ENCODE data around the gene DRICH1. TPM values are rescaled to one million over a fixed set of nuclear protein-coding genes. Genes with fewer than 3 reads are reported as not detected.

DRICH1 gene
- total and polyA plus RNA-seq, 11 donors, result 0.11 to 0.45 (median 0.32) TPM; not detected in 8

GRCh38 chr22:23566705-23567475, 65.2 kb downstream of the DRICH1 start:
- TF ChIP-seq POLR2A (IDR thresholded peaks at IDR 0.05), result no peak
- no peak for TF ChIP-seq CTCF (IDR thresholded peaks at IDR 0.05)
- DNase-seq (no peak), ATAC-seq (no peak)
- H3K27me3 ChIP-seq, result peaks cover 10 to 43% (median 19%) of the 10 kb centered on the region in 9 donors
- WGBS, 4 donors, result 63 to 86% (median 73%) methylated on average over 16 to 37 of the region's 37 CpGs
- no peaks in the 10 kb centered on the region for H3K36me3 ChIP-seq
- no peaks in the 10 kb centered on the region for H3K9me3 ChIP-seq
- H3K27ac ChIP-seq, result no peak overlapping the region
- intact Hi-C loops (cut with DNase I), result no loop called here
- H3K4me1 ChIP-seq, result peaks cover 0 to 17% (median 8%) of the 10 kb centered on the region in 12 donors
- H3K4me3 ChIP-seq, result peak overlapping the region in 10 of 12 donors; percentile 18 to 54 (median 46)

- Histone ChIP-seq H3K36me3 (no peaks in the 10 kb centered on the region), H3K27me3 (peaks cover 10 to 43% (median 19%) of the 10 kb centered on the region in 9 donors), H3K27ac (no peak overlapping the region), H3K9me3 (no peaks in the 10 kb centered on the region), H3K4me3 (peak overlapping the region in 11 of 12 donors; percentile 6 to 54 (median 45)), H3K4me1 (peaks cover 0 to 17% (median 8%) of the 10 kb centered on the region in 12 donors)
- intact Hi-C loops (cut with DNase I), result no loop called here
- DNase-seq (no peak), ATAC-seq (peak in 1 of 4 donors; percentile 37)
- TF ChIP-seq POLR2A (IDR thresholded peaks at IDR 0.05) (no peak), CTCF (IDR thresholded peaks at IDR 0.05) (no peak)
- 1 to 3% (median 2%) methylated on average over 33 to 73 of the region's 73 CpGs for WGBS, 4 donors
Observed at GRCh38 chr22:23565915-23566704, 66.0 kb downstream of the DRICH1 start.

GRCh38 chr22:23565305-23565914, 66.7 kb downstream of the DRICH1 start:
- H3K4me3 ChIP-seq, result peak overlapping the region in 10 of 12 donors; percentile 18 to 54 (median 46)
- H3K4me1 ChIP-seq, result peaks cover 0 to 17% (median 8%) of the 10 kb centered on the region in 12 donors
- WGBS, 4 donors, result 9 to 16% (median 14%) methylated on average over 10 to 11 of the region's 11 CpGs
- no peak overlapping the region for H3K27ac ChIP-seq
- ATAC-seq (peak in 3 of 4 donors; percentile 39 to 52 (median 48)), DNase-seq (no peak)
- intact Hi-C loops (cut with DNase I), result no loop called here
- H3K36me3 ChIP-seq, result no peaks in the 10 kb centered on the region
- peaks cover 10 to 43% (median 19%) of the 10 kb centered on the region in 9 donors for H3K27me3 ChIP-seq
- H3K9me3 ChIP-seq, result no peaks in the 10 kb centered on the region
- TF ChIP-seq CTCF (IDR thresholded peaks at IDR 0.05) (peak in 1 of 12 donors; percentile 8), POLR2A (IDR thresholded peaks at IDR 0.05) (no peak)

Data from heart left ventricle (tissue), 16 donors.